Measurements from ENCODE around the gene DDIT4.

- no peak for TF ChIP-seq CTCF (conservative IDR thresholded peaks at IDR 0.05)
- no peak for TF ChIP-seq ZFX (IDR thresholded peaks at IDR 0.05)
Observed at GRCh38 chr10:72243822-72244437, 29.8 kb upstream of the DDIT4 start.
